Measurements from ENCODE around the gene MTCL1. TPM values are rescaled to one million over a fixed set of nuclear protein-coding genes. Genes with fewer than 3 reads are reported as not detected.

MTCL1 gene
- total and polyA plus RNA-seq, 2 of the 8 experiments (the other 6 are each of a cell fraction or from before 2014, with no cell fraction given), result 16.6 to 60.8 TPM

- WGBS, 2 experiments (ENCODE audit: extremely low coverage in 1 of 2, insufficient coverage in 1 of 2, insufficient read length in 1 of 2, insufficient replicate concordance in 2 of 2, low coverage in 1 of 2, low lambda C conversion rate in 2 of 2, missing lambda C conversion rate in 1 of 2), result 95% methylated on average over 1 of the region's 1 CpG; no CpG with 5 or more reads in 1 of the 2 experiments
- peaks cover 0 to 9% (median 0%) of the 10 kb centered on the region in 4 experiments; a peak in 3 of 8 replicates for H3K36me3 ChIP-seq (ENCODE audit: control insufficient read depth in 2 of 4, insufficient read depth in 4 of 4, low read length in 3 of 4)
- H4K8ac ChIP-seq (ENCODE audit: extremely low read depth, insufficient read depth, low read length), result no peak overlapping the region
- no peak overlapping the region for H2AK5ac ChIP-seq (ENCODE audit: low read depth, low read length)
- peaks cover 0 to 3% of the 10 kb centered on the region in 2 experiments for H4K20me1 ChIP-seq (replicated peaks in 1 of 2; ENCODE audit: control insufficient read depth in 1 of 2, insufficient read depth in 2 of 2, low read length in 2 of 2)
- H4K5ac ChIP-seq (ENCODE audit: insufficient read length, low read depth, low read length), result no peak overlapping the region
- no peaks in the 10 kb centered on the region for H3K23me2 ChIP-seq (ENCODE audit: low read depth, low read length)
- H2BK15ac ChIP-seq (ENCODE audit: low read length), result no peak overlapping the region
- ChIA-PET CTCF (ENCODE audit: partially characterized antibody) (interaction anchor here (0.7 to 1.7 kb wide), 2 partner anchors 8 to 375 kb away, joined by 3 to 5 read pairs; no protein-coding TSS in a partner anchor), POLR2A (ENCODE audit: partially characterized antibody) (interaction anchor here (1.7 kb wide), 1 partner anchor 11 kb away, joined by 4 read pairs; no protein-coding TSS in a partner anchor)
- no peak overlapping the region for H2BK20ac ChIP-seq (ENCODE audit: low read length)
- no peak overlapping the region for H3K4me2 ChIP-seq (ENCODE audit: insufficient read depth in 1 of 2, low read depth in 2 of 2, low read length in 2 of 2)
- peaks cover 0 to 13% of the 10 kb centered on the region in 2 experiments; a peak in 1 of 4 replicates for H3K79me2 ChIP-seq (ENCODE audit: control insufficient read depth in 1 of 2, insufficient read depth in 2 of 2, low read length in 2 of 2)
- no peak overlapping the region for H3K14ac ChIP-seq (ENCODE audit: insufficient read length)
- H3K4me1 ChIP-seq (replicated peaks in 1 of 4; ENCODE audit: control insufficient read depth in 3 of 4, insufficient read depth in 4 of 4, low read length in 3 of 4), result peaks cover 0 to 4% (median 0%) of the 10 kb centered on the region in 4 experiments; a peak in 4 of 7 replicates
- no peak overlapping the region for H3K56ac ChIP-seq (replicated peaks; ENCODE audit: insufficient read length, low read depth, low read length)
- H4K91ac ChIP-seq (replicated peaks; ENCODE audit: insufficient read length, low read length), result no peak overlapping the region
- H3K9ac ChIP-seq (replicated peaks in 1 of 4; ENCODE audit: extremely low read depth in 1 of 4, low read depth in 3 of 4, low read length in 3 of 4), result no peak overlapping the region
- no peak overlapping the region for H3K27ac ChIP-seq (ENCODE audit: low read depth, low read length)
- FAIRE-seq (no peak), DNase-seq (ENCODE audit: low read depth in 1 of 2, low spot score in 2 of 2) (no peak)
- H3K79me1 ChIP-seq (ENCODE audit: low read depth, low read length), result no peaks in the 10 kb centered on the region; the same call in 1 of the 2 replicates
- H3K4ac ChIP-seq (replicated peaks; ENCODE audit: insufficient read length, low read depth, low read length), result no peak overlapping the region
- H3K4me3 ChIP-seq (ENCODE audit: extremely low read depth in 1 of 4, insufficient read depth in 2 of 4, low read depth in 3 of 4, low read length in 4 of 4), result no peak overlapping the region
- H3K18ac ChIP-seq (ENCODE audit: extremely low read depth, low read length), result no peak overlapping the region
- H2BK5ac ChIP-seq (ENCODE audit: low read depth, low read length), result no peak overlapping the region
- H3K23ac ChIP-seq (ENCODE audit: insufficient read length), result no peak overlapping the region
- H2BK12ac ChIP-seq (ENCODE audit: low read depth, low read length), result no peak overlapping the region
- H2AFZ ChIP-seq (ENCODE audit: low read length), result no peak overlapping the region
- H2BK120ac ChIP-seq (replicated peaks; ENCODE audit: low read depth, low read length), result no peak overlapping the region
- no peaks in the 10 kb centered on the region for H3K9me3 ChIP-seq (ENCODE audit: insufficient read depth in 2 of 2, low read depth in 1 of 2, low read length in 1 of 2)
- no peaks in the 10 kb centered on the region for H3K27me3 ChIP-seq (replicated peaks in 1 of 4; ENCODE audit: control insufficient read depth in 3 of 4, extremely low read depth in 1 of 4, insufficient read depth in 3 of 4, low read length in 3 of 4)
- TF ChIP-seq RXRA (IDR thresholded peaks at IDR 0.05; ENCODE audit: insufficient read depth, low read depth, low read length) (no peak), PHF8 (conservative IDR thresholded peaks at IDR 0.05; ENCODE audit: low read depth, low read length) (no peak)
Measured at GRCh38 chr18:8741117-8741516, 35.8 kb downstream of the MTCL1 start.
